HL-60 (cell line): ENCODE measurements around the gene PTPRD.

Source experiments
- DNase-seq, 2 experiments: peaks; one replicate each; pipeline ENCODE4 v3.0.0-alpha.2; 2010 to 2020; ENCODE audit warnings: low read depth in 1 of 2, low spot score in 1 of 2
- H3K27ac ChIP-seq: fragments of 250-450 bp; sonication (Bioruptor Pico); replicated peaks from 2 replicates; pipeline ENCODE4 v1.5.1; 2020; ENCODE audit warnings: mild to moderate bottlenecking, moderate library complexity
- H3K27me3 ChIP-seq: fragments of 250-450 bp; sonication (Bioruptor Pico); 2 replicates; pipeline ENCODE4 v1.5.1; 2021; ENCODE audit warnings: mild to moderate bottlenecking, moderate library complexity; ENCODE audit not compliant: insufficient read depth, poor library complexity, severe bottlenecking
- H3K4me3 ChIP-seq: replicated peaks from 2 replicates; pipeline ENCODE4 v1.5.1; 2011; ENCODE audit warnings: mild to moderate bottlenecking, control low read depth, low read length; ENCODE audit not compliant: insufficient read depth
- CTCF ChIP-seq: IDR thresholded peaks from one replicate; pipeline ENCODE4 v1.5.1; 2011; ENCODE audit warnings: low read length, control low read depth, inconsistent platforms; ENCODE audit not compliant: insufficient read depth
- GABPA ChIP-seq: IDR thresholded peaks from 2 replicates; pipeline ENCODE4 v1.6.1; 2012; ENCODE audit warnings: low read depth
- POLR2AphosphoS5 ChIP-seq: IDR thresholded peaks from 2 replicates; pipeline ENCODE4 v1.6.1; 2012; ENCODE audit warnings: low read depth
- REST ChIP-seq: IDR thresholded peaks from 2 replicates; pipeline ENCODE4 v1.6.1; 2012; ENCODE audit warnings: low read depth; ENCODE audit not compliant: insufficient replicate concordance
- SPI1 ChIP-seq: IDR thresholded peaks from 2 replicates; pipeline ENCODE4 v1.6.1; 2012; ENCODE audit warnings: low read depth, mild to moderate bottlenecking, borderline replicate concordance

The PTPRD gene

DNA sequence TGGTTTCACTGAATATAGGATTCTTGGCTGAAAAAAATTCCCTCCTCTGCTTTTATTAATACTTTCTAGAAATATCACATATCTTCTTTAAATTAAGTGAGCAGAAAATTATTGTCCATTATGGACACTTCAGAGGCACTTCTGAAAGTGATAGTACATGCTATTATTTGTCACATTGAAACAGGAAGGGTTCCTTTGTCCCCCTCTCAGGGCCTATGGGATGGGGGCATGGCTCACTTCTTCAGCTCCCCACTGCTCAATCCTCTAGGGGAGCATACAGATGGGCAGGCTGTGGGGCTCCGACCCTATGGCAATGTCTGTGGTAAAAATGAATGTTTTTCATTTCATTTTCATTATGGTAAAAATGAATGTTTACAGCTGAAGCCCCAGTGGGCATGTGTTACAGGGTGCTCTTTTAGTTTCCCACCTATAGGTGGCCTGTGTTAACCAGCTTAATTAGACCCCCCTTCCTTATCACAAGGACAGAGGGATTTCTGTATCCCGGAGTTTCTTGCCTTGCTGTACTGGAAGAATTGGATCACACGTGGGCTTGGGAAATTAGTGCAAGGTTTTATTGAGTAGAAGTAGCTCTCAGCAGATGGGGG is 1225.2 kb downstream of the PTPRD start:
- H3K4me3 ChIP-seq, result no peak overlapping the region

GRCh38 chr9:9362332-9362731 is 1250.5 kb downstream of the PTPRD start:
- no peak overlapping the region for H3K4me3 ChIP-seq
- no peak overlapping the region for H3K27ac ChIP-seq
- H3K27me3 ChIP-seq, result no peaks in the 10 kb centered on the region
- TF ChIP-seq REST (no peak), SPI1 (no peak), POLR2AphosphoS5 (no peak), CTCF (no peak), GABPA (no peak)
- DNase-seq, result no peak

More for the DNA sequence above, 1225.2 kb downstream of the PTPRD start:
- TF ChIP-seq REST, result no peak
- no peak for TF ChIP-seq SPI1
- no peak for TF ChIP-seq CTCF
- TF ChIP-seq POLR2AphosphoS5, result no peak
- TF ChIP-seq GABPA, result no peak
- Histone ChIP-seq H3K27me3 (no peaks in the 10 kb centered on the region), H3K27ac (no peak overlapping the region)
- no peak for DNase-seq

DNA sequence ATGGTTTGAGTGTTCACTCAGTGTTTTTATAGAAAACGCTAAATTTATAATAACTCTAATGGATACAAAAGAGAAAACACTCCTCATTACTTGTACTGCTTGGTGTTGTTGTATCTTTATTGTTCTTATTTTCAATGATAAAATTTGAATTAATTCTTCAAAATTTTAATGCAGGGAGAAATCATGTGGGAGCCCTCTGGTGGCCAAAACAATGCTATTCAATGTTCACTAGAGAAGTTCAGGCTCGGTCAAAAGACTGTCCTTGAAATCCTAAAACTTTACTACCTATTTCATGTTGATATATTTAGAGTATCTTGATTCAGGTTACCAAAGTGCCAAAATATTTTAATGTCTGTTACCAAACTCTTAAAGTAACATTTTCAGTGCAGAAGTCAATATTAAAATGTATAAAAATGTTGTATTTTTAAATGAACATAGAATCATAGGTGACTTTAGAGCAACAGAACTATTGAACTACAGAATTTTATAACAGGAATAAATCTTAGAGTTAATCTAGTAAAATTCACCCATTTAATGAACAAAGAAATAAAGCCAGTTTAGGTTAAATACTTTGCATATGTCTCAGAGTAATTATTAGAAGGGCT is 1259.8 kb downstream of the PTPRD start:
- H3K27me3 ChIP-seq, result no peaks in the 10 kb centered on the region
- TF ChIP-seq CTCF (no peak), REST (no peak), POLR2AphosphoS5 (no peak), SPI1 (no peak), GABPA (no peak)
- H3K4me3 ChIP-seq, result no peak overlapping the region
- no peak for DNase-seq
- no peak overlapping the region for H3K27ac ChIP-seq
